ENCODE measurements around the gene HMGA1. TPM values are rescaled to one million over a fixed set of nuclear protein-coding genes. Genes with fewer than 3 reads are reported as not detected.

The HMGA1 gene
- total RNA-seq, 4 donors from 2014 or later = 93.3 to 127 (median 111) TPM

- WGBS = 78% methylated on average over 16 of the region's 20 CpGs
- Histone ChIP-seq H3K36me3 (no peaks in the 10 kb centered on the region), H3K9me3 (no peaks in the 10 kb centered on the region)
These were observed 34.1 kb upstream of the HMGA1 start for GRCh38 chr6:34202329-34203201.

GRCh38 chr6:34204693-34205092 is 32.0 kb upstream of the HMGA1 start:
- TF ChIP-seq POLR2A (IDR thresholded peaks at IDR 0.05) (no peak), CTCF (IDR thresholded peaks at IDR 0.05) (no peak), EP300 (IDR thresholded peaks at IDR 0.05) (no peak), POLR2AphosphoS5 (IDR thresholded peaks at IDR 0.05) (no peak)
- Histone ChIP-seq H3K4me3 (no peak overlapping the region), H3K27me3 (no peaks in the 10 kb centered on the region), H3K27ac (no peak overlapping the region), H3K36me3 (no peaks in the 10 kb centered on the region), H3K4me1 (no peaks in the 10 kb centered on the region), H3K9me3 (no peaks in the 10 kb centered on the region)
- whole genome bisulfite sequencing = 96% methylated on average over 4 of the region's 4 CpGs
- no peak for DNase-seq (ENCODE audit: low spot score in 2 of 2)

More at GRCh38 chr6:34202329-34203201, 34.1 kb upstream of the HMGA1 start:
- Histone ChIP-seq H3K27me3 (no peaks in the 10 kb centered on the region), H3K4me1 (no peaks in the 10 kb centered on the region), H3K4me3 (no peak overlapping the region), H3K27ac (no peak overlapping the region)
- no peak for TF ChIP-seq POLR2A (IDR thresholded peaks at IDR 0.05)
- TF ChIP-seq CTCF (IDR thresholded peaks at IDR 0.05) = no peak
- TF ChIP-seq POLR2AphosphoS5 (IDR thresholded peaks at IDR 0.05) = no peak
- TF ChIP-seq EP300 (IDR thresholded peaks at IDR 0.05) = no peak
- DNase-seq (ENCODE audit: low spot score in 2 of 2) = no peak

- TF ChIP-seq POLR2A (IDR thresholded peaks at IDR 0.05) (no peak), EP300 (IDR thresholded peaks at IDR 0.05) (no peak), CTCF (IDR thresholded peaks at IDR 0.05) (no peak), POLR2AphosphoS5 (IDR thresholded peaks at IDR 0.05) (no peak)
- H3K36me3 ChIP-seq = no peaks in the 10 kb centered on the region
- DNase-seq (ENCODE audit: low spot score in 2 of 2) = no peak
- no peak overlapping the region for H3K27ac ChIP-seq
- WGBS = 87% methylated on average over 3 of the region's 3 CpGs
- no peaks in the 10 kb centered on the region for H3K4me1 ChIP-seq
- H3K27me3 ChIP-seq = no peaks in the 10 kb centered on the region
- no peaks in the 10 kb centered on the region for H3K9me3 ChIP-seq
- no peak overlapping the region for H3K4me3 ChIP-seq
These were observed 31.2 kb upstream of the HMGA1 start for GRCh38 chr6:34205466-34205865.

- no peaks in the 10 kb centered on the region for H3K4me1 ChIP-seq
- H3K27ac ChIP-seq = no peak overlapping the region
- TF ChIP-seq CTCF (IDR thresholded peaks at IDR 0.05) = no peak
- TF ChIP-seq POLR2AphosphoS5 (IDR thresholded peaks at IDR 0.05) = no peak
- no peak for TF ChIP-seq POLR2A (IDR thresholded peaks at IDR 0.05)
- no peak for TF ChIP-seq EP300 (IDR thresholded peaks at IDR 0.05)
- no peak for DNase-seq (ENCODE audit: low spot score in 2 of 2)
- whole genome bisulfite sequencing = 67% methylated on average over 2 of the region's 2 CpGs
- H3K27me3 ChIP-seq = no peaks in the 10 kb centered on the region
- no peaks in the 10 kb centered on the region for H3K36me3 ChIP-seq
- no peaks in the 10 kb centered on the region for H3K9me3 ChIP-seq
- H3K4me3 ChIP-seq = no peak overlapping the region
These were observed 30.8 kb upstream of the HMGA1 start for GRCh38 chr6:34205916-34206315.

GRCh38 chr6:34206726-34207125 is 29.9 kb upstream of the HMGA1 start:
- Histone ChIP-seq H3K9me3 (no peaks in the 10 kb centered on the region), H3K27ac (no peak overlapping the region), H3K27me3 (no peaks in the 10 kb centered on the region), H3K4me1 (no peaks in the 10 kb centered on the region), H3K36me3 (no peaks in the 10 kb centered on the region), H3K4me3 (no peak overlapping the region)
- no peak for DNase-seq (ENCODE audit: low spot score in 2 of 2)
- WGBS = 76% methylated on average over 7 of the region's 7 CpGs
- no peak for TF ChIP-seq CTCF (IDR thresholded peaks at IDR 0.05)
- TF ChIP-seq EP300 (IDR thresholded peaks at IDR 0.05) = no peak
- TF ChIP-seq POLR2A (IDR thresholded peaks at IDR 0.05) = no peak
- no peak for TF ChIP-seq POLR2AphosphoS5 (IDR thresholded peaks at IDR 0.05)

Measured in suprapubic skin (tissue), 4 donors.